ENCODE results near the gene PUM2. TPM values are rescaled to one million over a fixed set of nuclear protein-coding genes. Genes with fewer than 3 reads are reported as not detected.

PUM2 gene
- total and polyA plus RNA-seq, 2 of the 13 experiments (the other 11 are each of a cell fraction or from before 2014, with no cell fraction given), result 69.6 to 69.8 TPM

DNA sequence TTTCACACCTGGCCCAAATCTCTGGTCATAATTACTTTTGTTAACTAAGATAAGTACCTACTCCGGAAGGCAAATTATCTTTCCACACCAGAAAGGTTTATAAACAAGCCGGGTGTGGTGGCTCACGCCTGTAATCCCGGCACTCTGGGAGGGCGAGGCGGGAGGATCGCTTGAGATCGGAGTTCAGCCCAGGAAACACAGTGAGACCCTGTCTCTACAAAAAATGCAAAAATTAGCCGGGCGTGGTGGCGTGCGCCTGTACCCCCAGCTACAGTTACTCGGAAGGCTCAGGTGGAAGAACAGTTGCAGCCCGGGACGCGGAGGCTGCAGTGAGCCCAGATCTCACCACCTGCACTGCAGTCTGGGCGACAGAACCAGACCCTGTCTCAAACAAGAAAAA, 2.1 kb downstream of the PUM2 start (continued):
- TF ChIP-seq ZNF569 (CRISPR knock-in tag; IDR thresholded peaks at IDR 0.05; ENCODE audit: borderline replicate concordance), result no peak
- TF ChIP-seq, protein P1, sequence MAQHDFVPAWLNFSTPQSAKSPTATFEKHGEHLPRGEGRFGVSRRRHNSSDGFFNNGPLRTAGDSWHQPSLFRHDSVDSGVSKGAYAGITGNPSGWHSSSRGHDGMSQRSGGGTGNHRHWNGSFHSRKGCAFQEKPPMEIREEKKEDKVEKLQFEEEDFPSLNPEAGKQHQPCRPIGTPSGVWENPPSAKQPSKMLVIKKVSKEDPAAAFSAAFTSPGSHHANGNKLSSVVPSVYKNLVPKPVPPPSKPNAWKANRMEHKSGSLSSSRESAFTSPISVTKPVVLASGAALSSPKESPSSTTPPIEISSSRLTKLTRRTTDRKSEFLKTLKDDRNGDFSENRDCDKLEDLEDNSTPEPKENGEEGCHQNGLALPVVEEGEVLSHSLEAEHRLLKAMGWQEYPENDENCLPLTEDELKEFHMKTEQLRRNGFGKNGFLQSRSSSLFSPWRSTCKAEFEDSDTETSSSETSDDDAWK (CRISPR knock-in tag; IDR thresholded peaks at IDR 0.05), result no peak
- TF ChIP-seq, protein P2, sequence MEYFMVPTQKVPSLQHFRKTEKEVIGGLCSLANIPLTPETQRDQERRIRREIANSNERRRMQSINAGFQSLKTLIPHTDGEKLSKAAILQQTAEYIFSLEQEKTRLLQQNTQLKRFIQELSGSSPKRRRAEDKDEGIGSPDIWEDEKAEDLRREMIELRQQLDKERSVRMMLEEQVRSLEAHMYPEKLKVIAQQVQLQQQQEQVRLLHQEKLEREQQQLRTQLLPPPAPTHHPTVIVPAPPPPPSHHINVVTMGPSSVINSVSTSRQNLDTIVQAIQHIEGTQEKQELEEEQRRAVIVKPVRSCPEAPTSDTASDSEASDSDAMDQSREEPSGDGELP (IDR thresholded peaks at IDR 0.05; ENCODE audit: borderline replicate concordance, low read depth), result no peak
- TF ChIP-seq SRSF4 (IDR thresholded peaks at IDR 0.05; ENCODE audit: low read depth, low read length, poor library complexity, severe bottlenecking), result no peak
- no peak for TF ChIP-seq SNRNP70 (IDR thresholded peaks at IDR 0.05; ENCODE audit: low read depth, low read length)
- no peak for TF ChIP-seq ZNF782 (CRISPR knock-in tag; IDR thresholded peaks at IDR 0.05; ENCODE audit: borderline replicate concordance)
- TF ChIP-seq, protein P3, sequence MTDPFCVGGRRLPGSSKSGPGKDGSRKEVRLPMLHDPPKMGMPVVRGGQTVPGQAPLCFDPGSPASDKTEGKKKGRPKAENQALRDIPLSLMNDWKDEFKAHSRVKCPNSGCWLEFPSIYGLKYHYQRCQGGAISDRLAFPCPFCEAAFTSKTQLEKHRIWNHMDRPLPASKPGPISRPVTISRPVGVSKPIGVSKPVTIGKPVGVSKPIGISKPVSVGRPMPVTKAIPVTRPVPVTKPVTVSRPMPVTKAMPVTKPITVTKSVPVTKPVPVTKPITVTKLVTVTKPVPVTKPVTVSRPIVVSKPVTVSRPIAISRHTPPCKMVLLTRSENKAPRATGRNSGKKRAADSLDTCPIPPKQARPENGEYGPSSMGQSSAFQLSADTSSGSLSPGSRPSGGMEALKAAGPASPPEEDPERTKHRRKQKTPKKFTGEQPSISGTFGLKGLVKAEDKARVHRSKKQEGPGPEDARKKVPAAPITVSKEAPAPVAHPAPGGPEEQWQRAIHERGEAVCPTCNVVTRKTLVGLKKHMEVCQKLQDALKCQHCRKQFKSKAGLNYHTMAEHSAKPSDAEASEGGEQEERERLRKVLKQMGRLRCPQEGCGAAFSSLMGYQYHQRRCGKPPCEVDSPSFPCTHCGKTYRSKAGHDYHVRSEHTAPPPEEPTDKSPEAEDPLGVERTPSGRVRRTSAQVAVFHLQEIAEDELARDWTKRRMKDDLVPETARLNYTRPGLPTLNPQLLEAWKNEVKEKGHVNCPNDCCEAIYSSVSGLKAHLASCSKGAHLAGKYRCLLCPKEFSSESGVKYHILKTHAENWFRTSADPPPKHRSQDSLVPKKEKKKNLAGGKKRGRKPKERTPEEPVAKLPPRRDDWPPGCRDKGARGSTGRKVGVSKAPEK (CRISPR knock-in tag; IDR thresholded peaks at IDR 0.05; ENCODE audit: borderline replicate concordance), result no peak
- TF ChIP-seq, protein P4, sequence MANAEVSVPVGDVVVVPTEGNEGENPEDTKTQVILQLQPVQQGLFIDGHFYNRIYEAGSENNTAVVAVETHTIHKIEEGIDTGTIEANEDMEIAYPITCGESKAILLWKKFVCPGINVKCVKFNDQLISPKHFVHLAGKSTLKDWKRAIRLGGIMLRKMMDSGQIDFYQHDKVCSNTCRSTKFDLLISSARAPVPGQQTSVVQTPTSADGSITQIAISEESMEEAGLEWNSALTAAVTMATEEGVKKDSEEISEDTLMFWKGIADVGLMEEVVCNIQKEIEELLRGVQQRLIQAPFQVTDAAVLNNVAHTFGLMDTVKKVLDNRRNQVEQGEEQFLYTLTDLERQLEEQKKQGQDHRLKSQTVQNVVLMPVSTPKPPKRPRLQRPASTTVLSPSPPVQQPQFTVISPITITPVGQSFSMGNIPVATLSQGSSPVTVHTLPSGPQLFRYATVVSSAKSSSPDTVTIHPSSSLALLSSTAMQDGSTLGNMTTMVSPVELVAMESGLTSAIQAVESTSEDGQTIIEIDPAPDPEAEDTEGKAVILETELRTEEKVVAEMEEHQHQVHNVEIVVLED (CRISPR knock-in tag; IDR thresholded peaks at IDR 0.05; ENCODE audit: borderline replicate concordance), result 0 out of 2 replicates have a peak, but pooled peaks have one; percentile 16
- TF ChIP-seq ZNF3 (CRISPR knock-in tag; IDR thresholded peaks at IDR 0.05), result no peak
- peak; percentile 75; the same call in 1 of the 2 replicates for TF ChIP-seq ZNF292 (CRISPR knock-in tag; IDR thresholded peaks at IDR 0.05; ENCODE audit: borderline replicate concordance, low read depth)
- peak; percentile 62; the same call in 1 of the 2 replicates for TF ChIP-seq ZNF768 (CRISPR knock-in tag; IDR thresholded peaks at IDR 0.05)
- TF ChIP-seq ZNF543 (CRISPR knock-in tag; IDR thresholded peaks at IDR 0.05), result 0 out of 2 replicates have a peak, but pooled peaks have one; percentile 33
- TF ChIP-seq, protein P5, sequence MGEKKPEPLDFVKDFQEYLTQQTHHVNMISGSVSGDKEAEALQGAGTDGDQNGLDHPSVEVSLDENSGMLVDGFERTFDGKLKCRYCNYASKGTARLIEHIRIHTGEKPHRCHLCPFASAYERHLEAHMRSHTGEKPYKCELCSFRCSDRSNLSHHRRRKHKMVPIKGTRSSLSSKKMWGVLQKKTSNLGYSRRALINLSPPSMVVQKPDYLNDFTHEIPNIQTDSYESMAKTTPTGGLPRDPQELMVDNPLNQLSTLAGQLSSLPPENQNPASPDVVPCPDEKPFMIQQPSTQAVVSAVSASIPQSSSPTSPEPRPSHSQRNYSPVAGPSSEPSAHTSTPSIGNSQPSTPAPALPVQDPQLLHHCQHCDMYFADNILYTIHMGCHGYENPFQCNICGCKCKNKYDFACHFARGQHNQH (CRISPR knock-in tag; IDR thresholded peaks at IDR 0.05), result peak; percentile 61; the same call in 1 of the 2 replicates
- TF ChIP-seq TP53 (CRISPR knock-in tag; conservative IDR thresholded peaks at IDR 0.05), result 0 out of 2 replicates have a peak, but pooled peaks have one; percentile 55
- no peak for TF ChIP-seq RBAK (CRISPR knock-in tag; IDR thresholded peaks at IDR 0.05)
- TF ChIP-seq, protein P6, sequence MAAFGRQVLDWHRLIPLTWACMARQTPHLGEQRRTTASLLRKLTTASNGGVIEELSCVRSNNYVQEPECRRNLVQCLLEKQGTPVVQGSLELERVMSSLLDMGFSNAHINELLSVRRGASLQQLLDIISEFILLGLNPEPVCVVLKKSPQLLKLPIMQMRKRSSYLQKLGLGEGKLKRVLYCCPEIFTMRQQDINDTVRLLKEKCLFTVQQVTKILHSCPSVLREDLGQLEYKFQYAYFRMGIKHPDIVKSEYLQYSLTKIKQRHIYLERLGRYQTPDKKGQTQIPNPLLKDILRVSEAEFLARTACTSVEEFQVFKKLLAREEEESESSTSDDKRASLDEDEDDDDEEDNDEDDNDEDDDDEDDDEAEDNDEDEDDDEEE (CRISPR knock-in tag; IDR thresholded peaks at IDR 0.05), result no peak
- no peak for TF ChIP-seq CREB1 (IDR thresholded peaks at IDR 0.05)
- TF ChIP-seq CREB1 (CRISPR knock-in tag; IDR thresholded peaks at IDR 0.05), result no peak
- no peak for TF ChIP-seq HDAC1 (CRISPR knock-in tag; IDR thresholded peaks at IDR 0.05)
- no peak for TF ChIP-seq MAFK (conservative IDR thresholded peaks at IDR 0.05 in 1 of 2, IDR thresholded peaks at IDR 0.05 in 1 of 2; ENCODE audit: low read length in 2 of 2)
- TF ChIP-seq MIER3 (CRISPR knock-in tag; IDR thresholded peaks at IDR 0.05; ENCODE audit: borderline replicate concordance), result 0 out of 2 replicates have a peak, but pooled peaks have one; percentile 30
- no peak for TF ChIP-seq CENPX (CRISPR knock-in tag; IDR thresholded peaks at IDR 0.05)
